H9 (cell line): ENCODE results near the gene IER2. TPM values are rescaled to one million over a fixed set of nuclear protein-coding genes. Genes with fewer than 3 reads are reported as not detected.

Experiments
- DNase-seq: peaks from one replicate; pipeline ENCODE4 v3.0.0-alpha.2; 2017
- H2AFZ ChIP-seq: one replicate; pipeline ENCODE4 v1.6.1; 2013; ENCODE audit warnings: mild to moderate bottlenecking, low read length, control low read depth, moderate library complexity
- H2AK5ac ChIP-seq: 2 replicates; pipeline ENCODE4 v1.6.1; 2013; ENCODE audit warnings: low read length, control low read depth, mixed read lengths; ENCODE audit not compliant: insufficient read length
- H2BK120ac ChIP-seq: one replicate; pipeline ENCODE4 v1.6.1; 2013; ENCODE audit warnings: low read depth, mild to moderate bottlenecking, low read length, control low read depth, inconsistent platforms; ENCODE audit not compliant: poor library complexity, severe bottlenecking
- H2BK12ac ChIP-seq: 2 replicates; pipeline ENCODE4 v1.6.1; 2013; ENCODE audit warnings: low read length, control low read depth, mixed read lengths, low read depth; ENCODE audit not compliant: insufficient read length
- H2BK15ac ChIP-seq: 2 replicates; pipeline ENCODE4 v1.6.1; 2013; ENCODE audit warnings: low read depth, low read length, control low read depth
- H2BK20ac ChIP-seq: one replicate; pipeline ENCODE4 v1.6.1; 2013; ENCODE audit warnings: low read depth, mild to moderate bottlenecking, low read length, control low read depth, inconsistent platforms; ENCODE audit not compliant: poor library complexity, severe bottlenecking
- H2BK5ac ChIP-seq: 2 replicates; pipeline ENCODE4 v1.6.1; 2013; ENCODE audit warnings: low read length, control low read depth, mixed read lengths; ENCODE audit not compliant: insufficient read length
- H3K14ac ChIP-seq: 2 replicates; pipeline ENCODE4 v1.6.1; 2013; ENCODE audit warnings: low read length, control low read depth; ENCODE audit not compliant: insufficient read depth
- H3K18ac ChIP-seq: 2 replicates; pipeline ENCODE4 v1.6.1; 2013; ENCODE audit warnings: low read depth, mild to moderate bottlenecking, mixed read lengths, low read length, control low read depth; ENCODE audit not compliant: insufficient read length
- H3K23ac ChIP-seq: 2 replicates; pipeline ENCODE4 v1.6.1; 2013; ENCODE audit warnings: low read length, control low read depth, mixed read lengths, low read depth; ENCODE audit not compliant: insufficient read length
- H3K23me2 ChIP-seq: 2 replicates; pipeline ENCODE4 v1.6.1; 2013; ENCODE audit warnings: low read depth, mild to moderate bottlenecking, mixed read lengths, low read length, control low read depth; ENCODE audit not compliant: insufficient read length, poor library complexity, severe bottlenecking
- H3K27ac ChIP-seq: 2 replicates; pipeline ENCODE4 v1.5.1; 2013; ENCODE audit warnings: low read length, control low read depth, mixed read lengths, low read depth; ENCODE audit not compliant: insufficient read length
- H3K27me3 ChIP-seq: 2 replicates; pipeline ENCODE4 v1.6.1; 2013; ENCODE audit warnings: low read length, control low read depth, inconsistent platforms; ENCODE audit not compliant: insufficient read depth
- H3K4ac ChIP-seq: 2 replicates; pipeline ENCODE4 v1.6.1; 2013; ENCODE audit warnings: low read depth, mild to moderate bottlenecking, control low read depth, inconsistent platforms, low read length, moderate library complexity
- H3K4me1 ChIP-seq: 2 replicates; pipeline ENCODE4 v1.6.1; 2013; ENCODE audit warnings: low read length, control low read depth, inconsistent platforms; ENCODE audit not compliant: insufficient read depth
- H3K4me2 ChIP-seq: 2 replicates; pipeline ENCODE4 v1.6.1; 2013; ENCODE audit warnings: low read length, control low read depth, mixed read lengths; ENCODE audit not compliant: insufficient read length, insufficient read depth
- H3K56ac ChIP-seq: 2 replicates; pipeline ENCODE4 v1.6.1; 2013; ENCODE audit warnings: low read depth, mild to moderate bottlenecking, mixed read lengths, low read length, control low read depth; ENCODE audit not compliant: insufficient read length
- H3K79me1 ChIP-seq: 2 replicates; pipeline ENCODE4 v1.6.1; 2013; ENCODE audit warnings: low read depth, mild to moderate bottlenecking, moderate library complexity, low read length, control low read depth, inconsistent platforms; ENCODE audit not compliant: insufficient read depth, poor library complexity, severe bottlenecking
- H3K79me2 ChIP-seq: 2 replicates; pipeline ENCODE4 v1.6.1; 2013; ENCODE audit warnings: low read length, control low read depth, inconsistent platforms; ENCODE audit not compliant: insufficient read depth
- H3K9ac ChIP-seq: 2 replicates; pipeline ENCODE4 v1.6.1; 2013; ENCODE audit warnings: low read length, control low read depth, mixed read lengths; ENCODE audit not compliant: insufficient read length; ENCODE audit errors: extremely low read depth
- H3K9me3 ChIP-seq: one replicate; pipeline ENCODE4 v1.6.1; 2013; ENCODE audit warnings: low read depth, low read length, inconsistent platforms; ENCODE audit not compliant: control insufficient read depth
- H3T11ph ChIP-seq: one replicate; pipeline ENCODE4 v1.6.1; 2013; ENCODE audit warnings: mild to moderate bottlenecking, low read length, control low read depth, inconsistent platforms
- H4K20me1 ChIP-seq: one replicate; pipeline ENCODE4 v1.6.1; 2013; ENCODE audit not compliant: control insufficient read depth, insufficient read length, insufficient read depth
- H4K5ac ChIP-seq: 2 replicates; pipeline ENCODE4 v1.6.1; 2013; ENCODE audit warnings: low read depth, mild to moderate bottlenecking, mixed read lengths, low read length, control low read depth; ENCODE audit not compliant: insufficient read length
- H4K8ac ChIP-seq: replicated peaks from 2 replicates; pipeline ENCODE4 v1.6.1; 2013; ENCODE audit warnings: low read length, control low read depth, mixed read lengths, low read depth; ENCODE audit not compliant: insufficient read length
- H4K91ac ChIP-seq: 2 replicates; pipeline ENCODE4 v1.6.1; 2013; ENCODE audit warnings: low read depth, mild to moderate bottlenecking, moderate library complexity, mixed read lengths, low read length, control low read depth; ENCODE audit not compliant: insufficient read length
- H3K27ac Mint-ChIP-seq, 3 experiments: 2 replicates in 2 of 3; 3 replicates in 1 of 3; pipeline ENCODE4 v1.8.0; 2020 to 2021; ENCODE audit warnings: mixed read lengths in 3 of 3, mild to moderate bottlenecking in 1 of 3, moderate library complexity in 1 of 3
- H3K27me3 Mint-ChIP-seq: 2 replicates; pipeline ENCODE4 v1.8.0; 2021; ENCODE audit warnings: low read depth, mild to moderate bottlenecking, moderate library complexity, mixed read lengths
- H3K36me3 Mint-ChIP-seq, 3 experiments: 2 replicates in 2 of 3; 3 replicates in 1 of 3; pipeline ENCODE4 v1.8.0; 2020 to 2021; ENCODE audit warnings: low read depth in 3 of 3, mixed read lengths in 3 of 3; ENCODE audit not compliant: insufficient read depth in 1 of 3
- H3K4me1 Mint-ChIP-seq, 2 experiments: 2 replicates each; pipeline ENCODE4 v1.8.0; 2020; ENCODE audit warnings: mixed read lengths in 2 of 2
- H3K4me3 Mint-ChIP-seq, 2 experiments: 2 replicates in 1 of 2; 3 replicates in 1 of 2; pipeline ENCODE4 v1.8.0; 2020 to 2021; ENCODE audit warnings: mild to moderate bottlenecking in 2 of 2, mixed read lengths in 2 of 2, moderate library complexity in 1 of 2
- H3K9me3 Mint-ChIP-seq, 2 experiments: 2 replicates in 1 of 2; 3 replicates in 1 of 2; pipeline ENCODE4 v1.8.0; 2020; ENCODE audit warnings: mild to moderate bottlenecking in 2 of 2, mixed read lengths in 2 of 2, moderate library complexity in 1 of 2
- WGBS: extraction: QIAGEN DNeasy Blood & Tissue Kit; methylation state at CpG from one replicate; pipeline ENCODE4 v1.1.7; 2013; ENCODE audit warnings: missing lambda C conversion rate, low lambda C conversion rate, mixed read lengths; ENCODE audit not compliant: insufficient read length; ENCODE audit errors: extremely low coverage; 5-methylcytosine and 5-hydroxymethylcytosine counted together
- total RNA-seq: library from RNA; stranded (reverse); gene quantifications from 2 replicates; pipeline ENCODE4 v1.2.1, GENCODE V29; 2021
- TF ChIP-seq, protein P1 (sequence below): fragments of 200-600 bp; sonication (generic); conservative IDR thresholded peaks from 3 replicates; pipeline ENCODE4 v1.8.0; 2021; ENCODE audit warnings: antibody characterized with exemption, mild to moderate bottlenecking

The IER2 gene
- total RNA-seq, 1 experiment from 2014 or later: 160 TPM

DNA sequence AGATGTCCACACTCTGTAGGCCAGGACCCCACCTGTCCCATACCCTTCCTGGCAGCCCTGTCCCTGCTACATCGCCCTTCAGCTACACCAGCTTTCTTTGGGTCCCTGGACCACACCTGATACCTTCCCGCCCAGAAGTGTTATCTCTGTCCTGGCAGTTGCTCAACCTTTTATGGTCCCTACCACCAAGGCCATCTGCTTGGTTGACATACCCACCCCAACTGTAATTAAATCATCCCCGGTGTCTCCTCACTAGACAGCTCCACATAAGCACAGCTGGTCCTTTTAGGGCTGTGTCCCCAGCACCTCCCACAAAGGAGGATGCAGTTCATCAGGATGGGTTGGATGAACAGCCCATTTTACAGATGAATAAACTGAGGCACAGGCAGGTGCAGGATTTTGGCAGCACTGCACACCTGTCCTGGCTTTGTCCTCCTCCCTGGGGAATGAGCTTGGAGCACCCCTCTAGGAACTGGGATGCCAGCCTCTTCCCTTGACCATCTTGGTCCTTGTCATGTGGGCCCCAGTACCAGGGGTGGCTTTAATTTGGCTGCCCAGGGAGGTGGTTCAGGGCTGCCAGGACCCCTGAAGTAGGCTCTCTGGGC, 19.2 kb upstream of the IER2 start:
- Histone ChIP-seq H4K5ac (no peak overlapping the region), H4K91ac (no peak overlapping the region), H3K4ac (no peak overlapping the region), H2AFZ (no peak overlapping the region), H3K23ac (no peak overlapping the region), H3K23me2 (no peaks in the 10 kb centered on the region), H3K14ac (no peak overlapping the region), H2BK20ac (no peak overlapping the region), H3K56ac (no peak overlapping the region), H3K27ac (no peak overlapping the region), H3K4me2 (no peak overlapping the region), H3K79me2 (peaks cover 40% of the 10 kb centered on the region; the same call in 1 of the 2 replicates), H2BK12ac (no peak overlapping the region), H4K20me1 (no peaks in the 10 kb centered on the region), H3T11ph (no peak overlapping the region), H3K4me1 (no peaks in the 10 kb centered on the region), H2BK5ac (no peak overlapping the region), H2BK15ac (no peak overlapping the region), H3K79me1 (peaks cover 8% of the 10 kb centered on the region), H3K18ac (no peak overlapping the region), H3K9me3 (no peaks in the 10 kb centered on the region), H3K27me3 (no peaks in the 10 kb centered on the region), H3K9ac (no peak overlapping the region), H2AK5ac (no peak overlapping the region), H4K8ac (no peak overlapping the region), H2BK120ac (no peak overlapping the region)
- Mint-ChIP-seq H3K4me1 (peaks cover 3 to 14% of the 10 kb centered on the region in 2 experiments; a peak in 2 of 4 replicates), H3K9me3 (no peaks in the 10 kb centered on the region), H3K4me3 (no peak overlapping the region; a peak in 1 of 5 replicates), H3K27ac (peak overlapping the region in 2 of 3 experiments; percentile 37 to 58; a peak in 3 of 7 replicates), H3K36me3 (peaks cover 7 to 46% (median 17%) of the 10 kb centered on the region in 3 experiments; a peak in 6 of 7 replicates), H3K27me3 (no peaks in the 10 kb centered on the region)
- peak; percentile 15 for DNase-seq
- TF ChIP-seq, protein P1, sequence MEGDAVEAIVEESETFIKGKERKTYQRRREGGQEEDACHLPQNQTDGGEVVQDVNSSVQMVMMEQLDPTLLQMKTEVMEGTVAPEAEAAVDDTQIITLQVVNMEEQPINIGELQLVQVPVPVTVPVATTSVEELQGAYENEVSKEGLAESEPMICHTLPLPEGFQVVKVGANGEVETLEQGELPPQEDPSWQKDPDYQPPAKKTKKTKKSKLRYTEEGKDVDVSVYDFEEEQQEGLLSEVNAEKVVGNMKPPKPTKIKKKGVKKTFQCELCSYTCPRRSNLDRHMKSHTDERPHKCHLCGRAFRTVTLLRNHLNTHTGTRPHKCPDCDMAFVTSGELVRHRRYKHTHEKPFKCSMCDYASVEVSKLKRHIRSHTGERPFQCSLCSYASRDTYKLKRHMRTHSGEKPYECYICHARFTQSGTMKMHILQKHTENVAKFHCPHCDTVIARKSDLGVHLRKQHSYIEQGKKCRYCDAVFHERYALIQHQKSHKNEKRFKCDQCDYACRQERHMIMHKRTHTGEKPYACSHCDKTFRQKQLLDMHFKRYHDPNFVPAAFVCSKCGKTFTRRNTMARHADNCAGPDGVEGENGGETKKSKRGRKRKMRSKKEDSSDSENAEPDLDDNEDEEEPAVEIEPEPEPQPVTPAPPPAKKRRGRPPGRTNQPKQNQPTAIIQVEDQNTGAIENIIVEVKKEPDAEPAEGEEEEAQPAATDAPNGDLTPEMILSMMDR: no peak
- no CpG with 5 or more reads among the region's 3 CpGs for WGBS
